GM10248 (cell line): ENCODE data around the gene CCNY.

Experiments
- CTCF ChIA-PET: fragments of 300-600 bp; sonication (Branson Sonifier 250); formaldehyde crosslinking; extraction: SDS; loops from one replicate; lab custom pipeline; 2021; ENCODE audit warnings: antibody characterized with exemption; lab: Yijun Ruan, JAX
- POLR2A ChIA-PET: fragments of 350-650 bp; sonication (Branson Sonifier 250); formaldehyde crosslinking; extraction: SDS; loops from one replicate; lab custom pipeline; 2020; ENCODE audit warnings: antibody characterized with exemption; lab: Yijun Ruan, JAX
- DNase-seq: peaks from one replicate; pipeline ENCODE4 v3.0.0; 2012; ENCODE audit errors: extremely low spot score
- CTCF ChIP-seq: IDR thresholded peaks from 2 replicates; pipeline ENCODE4 v1.5.1; 2012; ENCODE audit warnings: mild to moderate bottlenecking, low read depth; ENCODE audit errors: extremely low read depth, missing control alignments, control extremely low read depth

CCNY gene

DNA sequence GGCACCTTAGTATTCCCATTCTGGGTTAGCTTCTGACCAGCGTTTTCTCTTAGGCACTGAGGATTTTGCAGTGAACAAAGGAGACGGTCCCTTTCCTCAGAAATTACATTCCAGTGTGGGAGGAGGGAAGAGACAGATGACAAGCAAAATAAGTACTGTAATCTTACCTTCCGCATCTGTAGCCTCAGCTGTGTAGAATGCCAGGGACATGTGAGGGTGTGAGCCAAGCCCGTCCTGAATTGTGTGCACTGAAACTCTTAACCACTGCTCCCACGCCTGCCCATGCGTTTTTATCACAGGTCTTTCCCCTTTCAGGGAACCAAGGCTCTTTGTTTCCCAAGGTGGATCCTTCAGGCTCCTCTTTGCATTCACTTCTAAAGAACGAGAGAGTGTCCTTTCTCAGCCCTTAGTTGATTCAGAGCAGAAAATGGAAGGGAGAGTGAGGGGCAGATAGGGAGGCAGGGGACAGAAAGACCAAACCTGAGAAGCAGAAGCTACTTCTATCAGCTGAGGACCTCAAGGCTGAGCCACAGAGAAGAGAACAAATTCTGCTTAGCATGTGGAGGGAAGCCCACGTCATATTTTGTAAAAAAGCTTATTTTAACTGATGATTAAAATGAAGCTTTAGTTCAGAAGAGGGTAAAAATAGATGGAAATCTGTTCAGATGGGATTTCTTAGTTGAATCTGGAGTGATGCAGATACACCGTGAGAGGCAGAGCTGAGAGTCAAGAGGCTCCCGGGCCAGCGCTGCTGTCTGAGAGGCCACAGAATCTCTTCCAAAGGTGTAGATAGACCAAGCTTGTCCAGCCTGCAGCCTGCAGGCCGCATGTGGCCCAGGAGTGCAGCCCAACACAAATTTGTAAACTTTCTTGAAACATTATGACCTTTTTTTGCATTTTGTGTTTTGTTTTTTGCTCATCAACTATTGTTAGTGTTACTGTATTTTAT, 122.5 kb downstream of the CCNY start:
- DNase-seq = no peak
- ChIA-PET CTCF (interaction anchor here (1.5 to 1.6 kb wide), 2 partner anchors 9 to 338 kb away, joined by 3 to 4 read pairs; no protein-coding TSS in a partner anchor), POLR2A (no interaction called here)
- no peak for TF ChIP-seq CTCF

DNA sequence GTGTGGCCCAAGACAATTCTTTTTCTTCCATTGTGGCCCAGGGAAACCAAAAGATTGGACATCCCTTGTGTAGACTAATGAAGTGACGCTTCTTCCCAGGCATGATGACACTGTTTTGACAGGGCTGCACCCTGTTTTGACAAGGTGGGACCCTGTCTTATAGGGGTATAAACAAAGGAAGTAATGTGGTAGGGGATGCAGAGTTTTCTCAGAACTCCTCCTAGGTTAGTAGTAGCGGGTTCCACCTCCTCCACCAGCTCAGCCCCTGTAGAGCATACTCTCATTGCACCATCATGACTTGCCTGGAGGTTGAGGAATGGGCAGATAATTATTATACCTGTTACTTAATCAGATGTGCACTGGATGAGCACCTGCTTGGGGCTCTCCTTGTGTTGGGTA, 123.1 kb downstream of the CCNY start:
- ChIA-PET CTCF (interaction anchor here (1.5 kb wide), 1 partner anchor 9 kb away, joined by 3 read pairs; no protein-coding TSS in a partner anchor), POLR2A (no interaction called here)
- no peak for DNase-seq
- TF ChIP-seq CTCF = no peak

- no peak for TF ChIP-seq CTCF
- POLR2A ChIA-PET = no interaction called here
- DNase-seq = no peak
- CTCF ChIA-PET = interaction anchor here (1.4 to 3.5 kb wide), 2 partner anchors 12 to 70 kb away, joined by 3 to 11 read pairs; no protein-coding TSS in a partner anchor
Observed at GRCh38 chr10:35460852-35461460, 124.6 kb downstream of the CCNY start.

DNA sequence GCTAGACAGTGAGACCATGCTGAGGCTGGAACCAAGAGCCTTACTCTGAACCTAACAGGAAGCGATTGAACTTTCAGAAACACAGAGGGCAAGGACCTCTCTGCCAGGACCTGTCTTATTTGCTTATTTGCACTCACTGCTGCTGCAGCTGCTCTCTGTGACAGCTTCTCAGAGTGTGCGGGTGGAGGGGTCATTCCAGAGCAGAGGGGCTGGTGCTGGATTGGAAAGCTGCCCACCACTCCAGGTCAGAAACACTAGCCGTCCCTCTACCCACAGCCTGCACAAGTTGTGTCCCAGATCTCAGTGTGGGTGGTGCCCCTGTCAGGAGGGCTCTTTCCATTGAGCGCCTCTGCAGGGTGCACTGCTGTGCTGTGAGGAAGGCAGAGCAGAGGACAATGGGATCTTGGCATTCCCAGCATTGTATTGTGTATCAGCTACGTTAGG, 126.2 kb downstream of the CCNY start:
- no peak for TF ChIP-seq CTCF
- ChIA-PET POLR2A (no interaction called here), CTCF (interaction anchor here (1.4 to 3.5 kb wide), 3 partner anchors 8 to 68 kb away, joined by 3 to 11 read pairs (median 4); no protein-coding TSS in a partner anchor)
- DNase-seq = peak; percentile 37

DNA sequence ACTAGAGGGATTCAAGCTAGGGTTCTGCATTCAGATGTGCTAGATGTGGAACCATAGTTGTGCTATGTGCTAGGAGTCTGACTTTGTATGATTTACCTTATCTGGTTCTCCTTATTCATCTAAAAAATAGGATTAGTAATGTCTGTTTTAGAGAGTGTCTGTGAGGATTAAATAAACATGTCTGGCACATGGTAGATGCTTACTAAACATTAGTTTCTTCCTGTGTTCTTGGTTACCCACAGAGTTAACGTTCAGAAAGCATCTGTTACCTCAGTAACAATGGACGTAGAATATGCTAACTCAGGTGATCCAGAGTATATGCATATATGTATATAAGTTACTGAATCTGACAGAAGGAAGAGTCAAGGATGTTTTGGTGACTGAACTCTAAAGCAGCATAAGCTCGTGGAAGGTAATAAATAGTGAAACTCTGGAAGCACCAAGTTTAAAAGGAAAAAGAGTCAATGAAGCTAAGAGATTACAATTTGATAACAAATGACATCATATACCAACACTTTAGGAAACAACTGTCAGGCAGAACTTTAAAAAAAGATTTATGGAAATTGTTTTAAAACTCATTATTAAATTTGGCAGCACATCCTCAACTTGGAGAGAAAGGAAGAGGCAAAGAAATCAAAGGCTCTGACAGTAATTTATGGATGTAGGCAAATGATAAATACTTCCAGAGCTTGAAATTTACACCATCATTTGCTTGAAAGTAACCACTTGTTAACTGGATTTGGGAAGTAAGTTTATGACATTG, 127.0 kb downstream of the CCNY start:
- DNase-seq = no peak
- no peak for TF ChIP-seq CTCF
- ChIA-PET POLR2A (interaction anchor here (0.6 kb wide), 1 partner anchor 416 kb away, joined by 3 read pairs; no protein-coding TSS in a partner anchor), CTCF (interaction anchor here (1.4 to 3.5 kb wide), 3 partner anchors 8 to 46 kb away, joined by 4 to 11 read pairs (median 4); no protein-coding TSS in a partner anchor)
